ENCODE results near the gene CD99L2.

DNA sequence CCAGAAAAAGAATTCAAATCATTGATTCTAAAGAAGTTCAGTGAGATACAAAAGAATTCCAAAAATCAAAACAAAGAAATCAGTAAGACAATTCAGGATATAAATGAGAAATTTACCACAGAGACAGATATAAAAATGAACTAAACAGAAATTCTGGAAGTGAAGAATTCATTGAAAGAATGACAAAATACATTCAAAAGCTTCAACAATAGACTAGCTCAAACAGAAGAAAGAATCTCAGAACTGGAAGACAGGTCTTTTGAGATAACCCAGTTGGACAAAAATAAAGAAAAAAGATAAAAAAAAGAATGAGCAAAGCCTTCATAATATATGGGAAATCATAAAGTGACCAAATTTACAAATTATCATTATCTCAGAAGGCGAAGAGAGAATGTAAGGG lies 41.7 kb downstream of the CD99L2 start:
- TF ChIP-seq POLR2A (IDR thresholded peaks at IDR 0.05; ENCODE audit: low read length): no peak
- TF ChIP-seq GATA1 (IDR thresholded peaks at IDR 0.05; ENCODE audit: low read depth, low read length): no peak
